Omental fat pad (tissue), 4 donors: ENCODE measurements around the gene CNTNAP2. TPM values are rescaled to one million over a fixed set of nuclear protein-coding genes. Genes with fewer than 3 reads are reported as not detected.

Source experiments
- ATAC-seq: fragments of 150-250 bp; one replicate; pipeline ENCODE4 v1.9.1; 2016; ENCODE audit warnings: mild to moderate bottlenecking, moderate library complexity; ENCODE audit not compliant: low FRiP score
- DNase-seq: peaks from one replicate; pipeline ENCODE4 v3.0.0-alpha.2; 2019; ENCODE audit warnings: low spot score
- total RNA-seq, 4 donors: library from RNA; depleted of rRNA; stranded (reverse); fragments of >200 nt; gene quantifications; one replicate each; pipeline ENCODE4 v1.1.0, GENCODE V29; 2016
- TF ChIP-seq, protein P1 (sequence below), 3 donors: fragments of 450-650 bp; IDR thresholded peaks; one replicate each; pipeline ENCODE4 v1.5.1; 2016 to 2017; ENCODE audit warnings: antibody characterized with exemption in 3 of 3, mild to moderate bottlenecking in 3 of 3, moderate library complexity in 2 of 3

The CNTNAP2 gene
- total RNA-seq, 4 donors from 2014 or later, result 0.38 to 1.5 (median 1.1) TPM; not detected in 1

GRCh38 chr7:146791344-146792285, 675.0 kb downstream of the CNTNAP2 start:
- no peak for DNase-seq
- TF ChIP-seq, protein P1, sequence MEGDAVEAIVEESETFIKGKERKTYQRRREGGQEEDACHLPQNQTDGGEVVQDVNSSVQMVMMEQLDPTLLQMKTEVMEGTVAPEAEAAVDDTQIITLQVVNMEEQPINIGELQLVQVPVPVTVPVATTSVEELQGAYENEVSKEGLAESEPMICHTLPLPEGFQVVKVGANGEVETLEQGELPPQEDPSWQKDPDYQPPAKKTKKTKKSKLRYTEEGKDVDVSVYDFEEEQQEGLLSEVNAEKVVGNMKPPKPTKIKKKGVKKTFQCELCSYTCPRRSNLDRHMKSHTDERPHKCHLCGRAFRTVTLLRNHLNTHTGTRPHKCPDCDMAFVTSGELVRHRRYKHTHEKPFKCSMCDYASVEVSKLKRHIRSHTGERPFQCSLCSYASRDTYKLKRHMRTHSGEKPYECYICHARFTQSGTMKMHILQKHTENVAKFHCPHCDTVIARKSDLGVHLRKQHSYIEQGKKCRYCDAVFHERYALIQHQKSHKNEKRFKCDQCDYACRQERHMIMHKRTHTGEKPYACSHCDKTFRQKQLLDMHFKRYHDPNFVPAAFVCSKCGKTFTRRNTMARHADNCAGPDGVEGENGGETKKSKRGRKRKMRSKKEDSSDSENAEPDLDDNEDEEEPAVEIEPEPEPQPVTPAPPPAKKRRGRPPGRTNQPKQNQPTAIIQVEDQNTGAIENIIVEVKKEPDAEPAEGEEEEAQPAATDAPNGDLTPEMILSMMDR (IDR thresholded peaks at IDR 0.05), result no peak
- peak; percentile 57 for ATAC-seq

DNA sequence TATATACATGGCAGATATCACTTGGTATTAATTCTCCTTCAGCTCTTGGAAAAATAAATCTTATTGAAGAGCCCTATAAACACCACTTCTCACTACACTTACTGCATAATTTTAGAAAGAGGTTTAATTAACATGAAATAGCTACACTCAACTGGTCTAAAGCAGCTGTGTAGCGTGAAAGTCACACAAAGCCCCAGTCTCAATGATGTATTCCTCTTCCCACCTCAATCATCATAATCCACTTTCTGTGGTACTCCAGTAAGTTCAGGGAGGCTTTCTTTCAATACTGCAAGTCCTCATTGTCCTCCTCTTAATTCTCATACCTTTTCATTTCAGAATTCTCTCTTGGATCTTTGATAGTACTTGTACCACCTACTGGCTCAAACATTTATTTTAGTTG, 688.0 kb downstream of the CNTNAP2 start:
- DNase-seq, result no peak
- TF ChIP-seq, protein P1 (IDR thresholded peaks at IDR 0.05), result no peak
- ATAC-seq, result no peak

- TF ChIP-seq, protein P1 (IDR thresholded peaks at IDR 0.05), result no peak
- DNase-seq (no peak), ATAC-seq (no peak)
Observed at GRCh38 chr7:146805082-146805481, 688.5 kb downstream of the CNTNAP2 start.

GRCh38 chr7:146826329-146826728, 709.7 kb downstream of the CNTNAP2 start:
- TF ChIP-seq, protein P1 (IDR thresholded peaks at IDR 0.05), result no peak
- DNase-seq (no peak), ATAC-seq (no peak)

DNA sequence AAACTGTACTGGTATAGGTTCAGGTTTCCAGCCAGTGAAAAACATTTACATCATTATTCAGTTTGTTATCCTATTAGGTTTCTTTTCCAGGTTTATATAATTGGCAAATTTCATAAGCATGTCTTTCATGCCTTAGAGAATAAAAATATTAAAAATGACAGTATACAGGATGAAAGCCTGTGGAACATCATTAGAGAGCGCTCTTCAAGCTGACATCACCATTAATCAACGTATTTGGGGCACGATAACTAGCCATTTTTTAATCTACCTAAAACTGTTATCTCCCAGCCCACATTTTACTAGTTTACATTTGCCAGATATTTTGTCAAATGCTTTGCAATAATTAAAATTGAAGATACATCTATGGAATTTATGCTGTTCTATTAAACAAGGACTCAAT, 714.1 kb downstream of the CNTNAP2 start:
- ATAC-seq (no peak), DNase-seq (no peak)
- TF ChIP-seq, protein P1 (IDR thresholded peaks at IDR 0.05), result no peak

DNA sequence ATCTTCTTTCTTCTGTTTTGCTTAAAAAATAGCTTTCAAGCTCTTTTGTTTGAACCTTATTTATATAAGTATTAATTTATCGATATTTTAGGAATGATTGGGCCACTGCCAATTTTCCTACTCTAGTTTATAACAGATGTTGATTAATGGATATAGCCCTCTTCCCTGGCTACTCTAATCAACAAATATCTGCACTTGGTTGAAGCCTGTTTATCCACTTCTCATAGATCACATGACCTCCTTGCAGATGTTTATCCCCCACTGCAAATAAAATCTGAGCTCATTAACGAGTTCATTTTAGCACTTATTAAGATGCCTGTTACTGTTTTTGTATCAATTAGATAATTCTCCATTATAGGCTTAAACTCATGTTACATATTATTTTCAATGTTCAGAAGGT, 715.3 kb downstream of the CNTNAP2 start:
- no peak for ATAC-seq

More for the DNA sequence above, 715.3 kb downstream of the CNTNAP2 start:
- DNase-seq, result no peak
- TF ChIP-seq, protein P1 (IDR thresholded peaks at IDR 0.05), result no peak
